HepG2 (cell line): ENCODE measurements around the gene MYO1C. TPM values are rescaled to one million over a fixed set of nuclear protein-coding genes. Genes with fewer than 3 reads are reported as not detected.
"Not testable (repeated sequence)": the region's sequence is repeated elsewhere in the genome, so short reads cannot be mapped to it uniquely, and the experiment has no call there.

ENCODE experiments used
- ATAC-seq: fragments of 200-7000 bp; cut with Tn5 transposase; 3 replicates; pipeline ENCODE4 v1.9.1; 2020; ENCODE audit warnings: mild to moderate bottlenecking, moderate library complexity
- BruUV-seq: library from RNA; stranded (reverse); fragments of 400-500 nt; replicated peaks from 2 replicates; lab custom pipeline; 2021; lab: Mats Ljungman, UMichigan
- CTCF ChIA-PET: fragments of 300-600 bp; formaldehyde crosslinking; extraction: SDS; loops from one replicate; lab custom pipeline; 2021; ENCODE audit warnings: low total read pairs, inconsistent platforms, low intra/inter-chr PET ratio; lab: Yijun Ruan, JAX
- POLR2A ChIA-PET: fragments of 350-600 bp; sonication (Branson Sonifier 250); formaldehyde crosslinking; loops from one replicate; lab custom pipeline; 2020; ENCODE audit warnings: antibody characterized with exemption, inconsistent platforms; lab: Yijun Ruan, JAX
- DNase-seq: peaks from one replicate; pipeline ENCODE4 v3.0.0-alpha.2; 2015; ENCODE audit warnings: low spot score
- FAIRE-seq: peaks from 3 replicates; lab custom pipeline; 2011; peaks lifted over from hg19 to GRCh38; lab: Jason Lieb, UNC
- H2AFZ ChIP-seq: one replicate; pipeline ENCODE4 v1.6.1; 2011; ENCODE audit warnings: low read length, inconsistent platforms
- H3K27ac ChIP-seq: fragments of 300-600 bp; 3 replicates; pipeline ENCODE4 v1.8.0; 2011; ENCODE audit warnings: mixed run types, mild to moderate bottlenecking, mixed read lengths, low read length, inconsistent platforms; ENCODE audit not compliant: insufficient read depth; ENCODE audit errors: extremely low read length
- H3K27me3 ChIP-seq, 2 experiments: fragments of 200-600 bp in 1 of 2; 2 replicates in 1 of 2; 3 replicates in 1 of 2; pipeline versions ENCODE4 v1.6.0 to v1.8.0; 2011; ENCODE audit warnings: low read length in 2 of 2, mild to moderate bottlenecking in 2 of 2, moderate library complexity in 2 of 2, inconsistent platforms in 1 of 2; ENCODE audit not compliant: insufficient read depth in 2 of 2, control insufficient read depth in 1 of 2
- H3K36me3 ChIP-seq, 2 experiments: fragments of 200-600 bp in 1 of 2; replicated peaks in 1 of 2; 2 replicates in 1 of 2; 3 replicates in 1 of 2; pipeline versions ENCODE4 v1.5.1 to v1.8.0; 2011; ENCODE audit warnings: low read length in 2 of 2, inconsistent platforms in 1 of 2; ENCODE audit not compliant: insufficient read depth in 2 of 2, control insufficient read depth in 1 of 2
- H3K4me1 ChIP-seq: 2 replicates; pipeline ENCODE4 v1.5.1; 2012; ENCODE audit warnings: low read length, inconsistent platforms; ENCODE audit not compliant: insufficient read depth
- H3K4me2 ChIP-seq: 2 replicates; pipeline ENCODE4 v1.6.0; 2011; ENCODE audit warnings: low read depth, low read length, inconsistent platforms
- H3K4me3 ChIP-seq, 3 experiments: fragments of 200-600 bp in 1 of 3; sonication (generic), shearing (Covaris generic) in 1 of 3; replicated peaks in 1 of 3; 2 replicates each; pipeline ENCODE4 v1.5.1; 2011 to 2016; ENCODE audit warnings: low read length in 3 of 3, inconsistent platforms in 2 of 3, low read depth in 2 of 3, mild to moderate bottlenecking in 2 of 3, control low read depth in 1 of 3, mixed read lengths in 1 of 3; ENCODE audit not compliant: insufficient read depth in 1 of 3
- H3K79me2 ChIP-seq: one replicate; pipeline ENCODE4 v1.6.1; 2011; ENCODE audit warnings: low read length, inconsistent platforms; ENCODE audit not compliant: insufficient read depth
- H3K9ac ChIP-seq: 2 replicates; pipeline ENCODE4 v1.6.0; 2011; ENCODE audit warnings: mild to moderate bottlenecking, low read depth, low read length, inconsistent platforms; ENCODE audit not compliant: insufficient read depth
- H3K9me3 ChIP-seq: 2 replicates; pipeline ENCODE4 v1.5.1; 2012; ENCODE audit warnings: mild to moderate bottlenecking, low read length
- H4K20me1 ChIP-seq: 2 replicates; pipeline ENCODE4 v1.6.0; 2011; ENCODE audit warnings: inconsistent platforms, mild to moderate bottlenecking, low read length, moderate library complexity; ENCODE audit not compliant: insufficient read depth
- TCF7L2 ChIP-seq: IDR thresholded peaks from 2 replicates; pipeline ENCODE4 v1.6.1; 2011; ENCODE audit warnings: mild to moderate bottlenecking, low read depth, low read length, moderate library complexity
- ZNF121 ChIP-seq: sonication (generic); formaldehyde crosslinking; IDR thresholded peaks from 2 replicates; pipeline ENCODE4 v1.5.0; 2020; ENCODE audit warnings: mild to moderate bottlenecking, missing genetic modification reagents
- ZNF770 ChIP-seq: sonication (generic); formaldehyde crosslinking; IDR thresholded peaks from 2 replicates; pipeline ENCODE4 v1.5.0; 2020; ENCODE audit warnings: mild to moderate bottlenecking, missing genetic modification reagents
- WGBS: methylation state at CpG from one replicate; pipeline ENCODE4 v1.1.6; 2017; ENCODE audit warnings: low lambda C conversion rate; 5-methylcytosine and 5-hydroxymethylcytosine counted together
- in situ Hi-C: cut with HindIII; loops from 2 replicates; pipeline ENCODE4 v1.10.0; 2017; ENCODE audit warnings: low pct_unique_long_range_greater_than_20kb; ENCODE audit not compliant: extremely low pct_ligation_motif_present
- intact Hi-C: fragments of 100-400 bp; cut with micrococcal nuclease; formaldehyde crosslinking; loops from one replicate; pipeline ENCODE4 v1.10.0; 2022; ENCODE audit not compliant: unreplicated experiment
- polyA plus RNA-seq, 8 experiments: library from polyadenylated mRNA; depleted of rRNA in 3 of 8; stranded (reverse) in 7 of 8; unstranded in 1 of 8; fragments of >200 nt; fragmentation: Illumina TruSeq in 4 of 8; extraction: Trizol in 4 of 8; gene quantifications; 2 replicates each; pipeline versions ENCODE4 v1.2.1 to v1.2.3, GENCODE V29; 2011 to 2016; ENCODE audit warnings: low read depth in 4 of 8, missing spikeins in 1 of 8, mixed read lengths in 1 of 8; ENCODE audit not compliant: insufficient read depth in 1 of 8
- total RNA-seq, 5 experiments: library from RNA; depleted of rRNA; stranded (reverse); fragments of >200 nt; fragmentation: Illumina TruSeq; extraction: Trizol; gene quantifications; 2 replicates each; pipeline ENCODE4 v1.2.3, GENCODE V29; 2016; ENCODE audit warnings: low read depth in 1 of 5

Gene MYO1C
- total and polyA plus RNA-seq, 2 of the 13 experiments (the other 11 are each of a cell fraction or from before 2014, with no cell fraction given), result 22.7 to 40.8 TPM

- BruUV-seq, CTCF ChIA-PET, H3K4me3 ChIP-seq, H3K4me1 ChIP-seq, H3K27ac ChIP-seq, H3K9me3 ChIP-seq, ATAC-seq, H3K27me3 ChIP-seq, H2AFZ ChIP-seq, intact Hi-C loops, POLR2A ChIA-PET, FAIRE-seq, H3K4me2 ChIP-seq, H3K9ac ChIP-seq, DNase-seq, in situ Hi-C loops: not testable (repeated sequence)
- 96% methylated on average over 6 of the region's 6 CpGs for WGBS
- H3K36me3 ChIP-seq, result peaks cover 3 to 12% of the 10 kb centered on the region in 2 experiments; a peak in 3 of 5 replicates
- TF ChIP-seq ZNF121 (CRISPR knock-in tag), result peak; percentile 55
- H4K20me1 ChIP-seq, result peaks cover 11% of the 10 kb centered on the region; the same call in 1 of the 2 replicates
- peaks cover 66% of the 10 kb centered on the region for H3K79me2 ChIP-seq
Measured at GRCh38 chr17:1442721-1443120, 49.8 kb downstream of the MYO1C start.

- Histone ChIP-seq H3K4me3 (no peak overlapping the region), H3K27ac (no peak overlapping the region), H3K27me3 (no peaks in the 10 kb centered on the region), H3K4me2 (no peak overlapping the region), H3K9me3 (no peaks in the 10 kb centered on the region), H3K9ac (no peak overlapping the region), H3K4me1 (peaks cover 9% of the 10 kb centered on the region), H3K36me3 (peaks cover 3 to 14% of the 10 kb centered on the region in 2 experiments; a peak in 3 of 5 replicates), H3K79me2 (peaks cover 65% of the 10 kb centered on the region), H4K20me1 (peaks cover 11% of the 10 kb centered on the region; the same call in 1 of the 2 replicates), H2AFZ (no peak overlapping the region)
- intact Hi-C loops, result no loop called here
- no peak for ATAC-seq
- TF ChIP-seq ZNF770 (CRISPR knock-in tag) (peak; percentile 62), TCF7L2 (no peak)
- no peak for FAIRE-seq
- POLR2A ChIA-PET, result interaction anchor here (1.5 kb wide), 1 partner anchor 11 kb away, joined by 4 read pairs; no protein-coding TSS in a partner anchor
- 100% methylated on average over 4 of the region's 4 CpGs for WGBS
- DNase-seq, result no peak
- BruUV-seq, result no TSS peak
- in situ Hi-C loops, result no loop called here
- CTCF ChIA-PET, result no interaction called here
Measured at GRCh38 chr17:1442187-1442586, 50.3 kb downstream of the MYO1C start.
